Psoas muscle (tissue), 8 donors: ENCODE measurements around the gene EYA4. TPM values are rescaled to one million over a fixed set of nuclear protein-coding genes. Genes with fewer than 3 reads are reported as not detected.

ENCODE experiments used
- ATAC-seq, 4 donors: fragments of 200-7000 bp; cut with Tn5 transposase; one replicate each; pipeline ENCODE4 v1.9.1; 2020; ENCODE audit warnings: moderate library complexity in 3 of 4, mild to moderate bottlenecking in 2 of 4
- DNase-seq, 2 donors: peaks; one replicate each; pipeline ENCODE4 v3.0.0-alpha.2; 2020
- H3K27ac ChIP-seq: fragments of 200-600 bp; one replicate; pipeline ENCODE4 v1.8.0; 2022
- H3K27me3 ChIP-seq, 3 donors: fragments of 200-600 bp in 1 of 3; one replicate each; pipeline versions ENCODE4 v1.6.1 to v1.8.0; 2013 to 2022; ENCODE audit warnings: low read length in 2 of 3, mild to moderate bottlenecking in 2 of 3, moderate library complexity in 1 of 3; ENCODE audit not compliant: insufficient read depth in 3 of 3
- H3K36me3 ChIP-seq, 2 donors: fragments of 200-600 bp in 1 of 2; one replicate each; pipeline versions ENCODE4 v1.6.1 to v1.8.0; 2013 to 2022; ENCODE audit warnings: low read depth in 1 of 2, mild to moderate bottlenecking in 1 of 2, moderate library complexity in 1 of 2; ENCODE audit not compliant: insufficient read depth in 1 of 2
- H3K4me1 ChIP-seq: fragments of 200-600 bp; one replicate; pipeline ENCODE4 v1.8.0; 2022
- H3K4me3 ChIP-seq: fragments of 200-600 bp; one replicate; pipeline ENCODE4 v1.8.0; 2022; ENCODE audit warnings: mild to moderate bottlenecking
- H3K9me3 ChIP-seq: fragments of 200-600 bp; one replicate; pipeline ENCODE4 v1.8.0; 2022
- WGBS, 3 donors: extraction: QIAGEN DNeasy Blood & Tissue Kit; methylation state at CpG; one replicate each; pipeline versions ENCODE4 v1.1.6 to v1.1.7; 2013; 5-methylcytosine and 5-hydroxymethylcytosine counted together
- intact Hi-C, 2 donors: fragments of 100-400 bp; cut with DNase I; formaldehyde crosslinking; loops; one replicate each; pipeline versions ENCODE4 v1.11.0 to v1.14.2; 2022
- polyA plus RNA-seq, 3 donors: library from polyadenylated mRNA; stranded (reverse); fragments of 200-250 nt; gene quantifications; one replicate each; pipeline ENCODE4 v1.2.3, GENCODE V29; 2013
- total RNA-seq, 4 donors: library from RNA; stranded (reverse); fragmentation: NEBNext Ultra II Directional in 2 of 4; extraction: Animal tissue kit (Norgen Biotek cat#: 25700) in 2 of 4; gene quantifications; one replicate each; pipeline versions ENCODE4 v1.2.1 to v1.2.4, GENCODE V29; 2021 to 2023
- TF ChIP-seq, protein P1 (sequence below): fragments of 200-600 bp; IDR thresholded peaks from one replicate; pipeline ENCODE4 v1.8.0; 2022; ENCODE audit warnings: antibody characterized with exemption
- donor health status: healthy with polysubstance abuse.
- donor health status: DM: no; HTN: no; CAD: no; lungs with moderate emphysema.
- donor health status: Bipolar disorder and iron deficiency.
- donor health status: healthy.
- donor health status: DM: yes; HTN: yes; CAD: no.
- donor health status: DM: no; HTN: no; CAD: no.
- donor health status: DM: no; HTN: no; CAD: no.
- donor health status: DM: yes; HTN: yes; CAD: no.

The EYA4 gene
- total and polyA plus RNA-seq, 7 donors = 5.6 to 48.3 (median 32.8) TPM

DNA sequence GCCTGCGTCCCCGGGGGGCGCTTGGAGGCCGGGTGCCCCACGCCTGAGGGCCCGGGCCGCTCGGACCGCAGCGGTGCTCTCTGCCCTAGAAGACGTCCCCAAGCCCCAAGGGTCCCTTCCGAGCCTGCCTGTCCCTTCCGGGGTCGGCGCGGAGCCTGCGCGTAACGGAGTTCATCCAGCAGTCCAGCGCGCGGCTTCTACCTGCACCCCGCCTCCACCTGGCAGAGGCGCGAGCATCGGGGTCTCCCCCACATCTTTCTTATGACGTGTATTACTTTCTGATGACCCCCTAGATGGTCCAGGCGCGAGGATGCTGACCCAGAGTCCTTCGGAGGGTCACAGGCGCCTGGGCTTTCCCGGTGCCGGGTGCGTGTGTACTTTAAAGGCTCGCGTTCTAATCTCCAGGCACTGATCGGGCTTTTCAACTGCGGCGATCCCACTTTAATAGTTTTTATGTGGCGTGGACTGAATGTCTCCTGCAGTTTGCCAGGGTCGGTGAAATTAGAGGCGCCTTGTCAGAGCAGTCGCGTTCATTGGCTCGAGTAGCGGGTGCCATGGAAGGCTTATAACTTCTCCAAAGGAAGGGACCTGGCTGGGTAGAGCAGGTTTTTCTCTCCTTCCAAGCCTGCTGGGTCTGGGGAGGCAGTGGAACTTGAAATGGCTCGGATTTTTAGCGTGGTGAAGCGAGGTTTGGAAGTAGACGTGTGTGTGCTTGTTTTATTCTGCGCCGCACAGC, 912 bp downstream of the EYA4 start:
- DNase-seq (peak; percentile 28 to 80), ATAC-seq (peak; percentile 34 to 70 (median 48))
- H3K9me3 ChIP-seq = no peaks in the 10 kb centered on the region
- WGBS, 3 donors = 1% methylated on average over 45 to 52 of the region's 52 CpGs
- TF ChIP-seq, protein P1, sequence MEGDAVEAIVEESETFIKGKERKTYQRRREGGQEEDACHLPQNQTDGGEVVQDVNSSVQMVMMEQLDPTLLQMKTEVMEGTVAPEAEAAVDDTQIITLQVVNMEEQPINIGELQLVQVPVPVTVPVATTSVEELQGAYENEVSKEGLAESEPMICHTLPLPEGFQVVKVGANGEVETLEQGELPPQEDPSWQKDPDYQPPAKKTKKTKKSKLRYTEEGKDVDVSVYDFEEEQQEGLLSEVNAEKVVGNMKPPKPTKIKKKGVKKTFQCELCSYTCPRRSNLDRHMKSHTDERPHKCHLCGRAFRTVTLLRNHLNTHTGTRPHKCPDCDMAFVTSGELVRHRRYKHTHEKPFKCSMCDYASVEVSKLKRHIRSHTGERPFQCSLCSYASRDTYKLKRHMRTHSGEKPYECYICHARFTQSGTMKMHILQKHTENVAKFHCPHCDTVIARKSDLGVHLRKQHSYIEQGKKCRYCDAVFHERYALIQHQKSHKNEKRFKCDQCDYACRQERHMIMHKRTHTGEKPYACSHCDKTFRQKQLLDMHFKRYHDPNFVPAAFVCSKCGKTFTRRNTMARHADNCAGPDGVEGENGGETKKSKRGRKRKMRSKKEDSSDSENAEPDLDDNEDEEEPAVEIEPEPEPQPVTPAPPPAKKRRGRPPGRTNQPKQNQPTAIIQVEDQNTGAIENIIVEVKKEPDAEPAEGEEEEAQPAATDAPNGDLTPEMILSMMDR = no peak
- peaks cover 28% of the 10 kb centered on the region for H3K4me1 ChIP-seq
- H3K36me3 ChIP-seq = no peaks in the 10 kb centered on the region
- H3K27ac ChIP-seq = peak overlapping the region; percentile 99
- intact Hi-C loops = loop anchor here in 1 of 2 donors (1.0 to 5.0 kb wide), 4 partner anchors 111 to 279 kb away; no protein-coding TSS in a partner anchor
- peak overlapping the region; percentile 93 for H3K4me3 ChIP-seq
- H3K27me3 ChIP-seq = no peaks in the 10 kb centered on the region

DNA sequence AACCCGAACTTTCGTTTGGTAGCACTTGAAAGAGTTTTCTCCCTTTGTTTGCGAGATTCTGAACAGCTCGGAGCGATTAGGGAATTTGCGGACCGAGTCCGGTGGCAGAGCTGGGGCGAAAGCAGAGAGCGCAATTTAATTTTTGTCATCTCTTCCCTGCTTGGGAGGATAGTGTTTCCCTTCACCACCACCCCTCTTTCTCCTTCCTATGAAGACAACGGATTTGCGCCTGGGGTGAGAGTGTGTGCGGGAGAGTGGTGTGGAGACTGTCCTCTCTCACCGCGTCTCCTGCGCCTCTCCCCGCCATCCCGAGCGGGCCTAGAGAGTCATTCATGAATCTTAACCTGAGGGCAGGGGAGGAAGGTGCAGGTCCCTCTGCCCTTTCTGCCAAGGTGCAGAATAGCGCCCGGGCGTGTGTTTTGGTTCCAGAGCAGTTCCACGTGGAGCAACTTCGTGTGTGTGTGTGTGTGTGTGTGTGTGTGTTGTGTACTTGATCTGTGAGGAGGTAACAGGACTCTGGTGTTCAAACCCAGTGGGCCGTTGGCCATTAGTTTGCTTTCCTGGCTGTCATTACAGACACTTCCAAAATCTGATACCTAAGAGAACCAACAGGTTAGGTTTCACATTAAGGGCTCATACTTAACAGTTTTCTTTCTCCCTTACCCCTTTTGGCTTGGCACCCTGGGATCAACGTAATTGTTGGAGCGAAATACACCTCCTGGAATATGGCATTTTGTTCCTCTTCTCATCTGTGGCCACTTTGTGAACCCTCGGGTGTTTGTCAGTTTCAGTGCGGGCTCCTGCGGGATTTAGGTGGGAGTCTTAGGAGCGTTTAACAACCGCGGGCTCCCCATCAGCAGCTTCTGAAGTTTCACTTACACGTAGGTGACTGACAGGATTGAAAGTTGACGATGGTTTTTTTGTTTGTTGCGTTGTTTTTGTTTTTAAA, 1.8 kb downstream of the EYA4 start:
- TF ChIP-seq, protein P1 = no peak
- peak overlapping the region; percentile 99 for H3K27ac ChIP-seq
- ATAC-seq = peak; percentile 38 to 61 (median 52)
- H3K4me1 ChIP-seq = peaks cover 34% of the 10 kb centered on the region
- no peaks in the 10 kb centered on the region for H3K36me3 ChIP-seq
- H3K4me3 ChIP-seq = peak overlapping the region; percentile 93
- no peaks in the 10 kb centered on the region for H3K27me3 ChIP-seq
- 4 to 5% (median 5%) methylated on average over 36 of the region's 36 CpGs for WGBS, 3 donors
- intact Hi-C loops = loop anchor here in 1 of 2 donors (2.0 to 5.0 kb wide), 3 partner anchors 112 to 181 kb away; no protein-coding TSS in a partner anchor
- DNase-seq = peak; percentile 29 to 82
- H3K9me3 ChIP-seq = no peaks in the 10 kb centered on the region

DNA sequence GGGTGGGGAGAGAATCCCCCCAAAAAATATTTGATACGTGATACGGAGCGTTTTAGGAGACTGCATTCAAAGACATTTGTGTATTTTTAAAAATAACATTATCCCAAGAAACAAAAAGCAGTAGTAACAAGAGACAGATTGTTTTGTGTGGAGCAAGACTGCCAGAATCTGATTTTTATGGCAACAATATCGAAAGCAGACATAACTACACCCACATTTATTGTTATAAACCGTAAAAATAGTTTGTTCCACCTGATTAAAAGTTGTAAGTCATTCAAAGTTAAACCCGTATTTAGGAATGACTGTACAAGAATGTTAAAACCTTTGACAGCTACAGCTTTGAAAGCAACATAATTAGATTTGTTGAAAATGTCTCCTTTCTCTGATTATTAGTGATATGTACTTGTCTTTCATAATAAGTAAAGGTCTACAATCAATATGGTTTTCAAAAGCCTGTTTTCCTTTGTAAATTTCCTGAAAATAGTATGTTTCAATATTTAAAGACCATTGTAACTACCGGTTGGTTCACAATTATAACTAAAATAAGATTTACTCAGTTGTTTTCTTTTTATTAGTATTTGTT, 2.7 kb downstream of the EYA4 start:
- peaks cover 39% of the 10 kb centered on the region for H3K4me1 ChIP-seq
- ATAC-seq (no peak), DNase-seq (no peak)
- H3K27me3 ChIP-seq = no peaks in the 10 kb centered on the region
- intact Hi-C loops = loop anchor here in 1 of 2 donors (2.0 to 5.0 kb wide), 3 partner anchors 113 to 182 kb away; no protein-coding TSS in a partner anchor
- H3K9me3 ChIP-seq = no peaks in the 10 kb centered on the region
- peak overlapping the region; percentile 93 for H3K4me3 ChIP-seq
- WGBS, 3 donors = 10 to 16% (median 13%) methylated on average over 7 of the region's 7 CpGs
- TF ChIP-seq, protein P1 = no peak
- H3K36me3 ChIP-seq = no peaks in the 10 kb centered on the region
- H3K27ac ChIP-seq = peak overlapping the region; percentile 99

DNA sequence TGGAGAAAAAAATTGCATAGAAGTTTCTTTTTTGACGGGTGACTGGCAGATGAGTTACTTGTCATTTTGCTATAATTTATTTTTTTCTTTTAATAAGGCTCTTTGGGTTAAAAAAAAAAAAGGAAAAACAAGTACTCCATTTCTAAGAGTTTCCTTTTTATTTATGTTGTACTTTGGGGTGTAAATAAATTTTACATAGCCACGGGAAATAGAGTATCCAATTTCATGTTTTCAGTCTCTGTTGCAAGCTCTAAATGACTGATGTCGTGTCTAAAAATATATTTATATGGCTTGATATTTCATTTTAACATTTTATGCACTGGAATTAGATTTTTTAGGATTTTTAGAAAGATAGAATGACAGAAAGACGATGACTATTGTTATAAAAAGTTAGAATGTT, 3.4 kb downstream of the EYA4 start:
- DNase-seq = no peak
- intact Hi-C loops = loop anchor here in 1 of 2 donors (5.0 kb wide), 2 partner anchors 123 to 182 kb away; no protein-coding TSS in a partner anchor
- 13 to 18% (median 16%) methylated on average over 4 of the region's 4 CpGs for WGBS, 3 donors
- ATAC-seq = no peak
- peak overlapping the region; percentile 99 for H3K27ac ChIP-seq
- peaks cover 37% of the 10 kb centered on the region for H3K4me1 ChIP-seq
- H3K27me3 ChIP-seq = no peaks in the 10 kb centered on the region
- no peaks in the 10 kb centered on the region for H3K36me3 ChIP-seq
- H3K9me3 ChIP-seq = no peaks in the 10 kb centered on the region
- peak overlapping the region; percentile 93 for H3K4me3 ChIP-seq
- TF ChIP-seq, protein P1 = no peak
